Glomerular visceral epithelial cell (primary cell): ENCODE results near the gene XIRP2.
"Not testable (repeated sequence)": the region's sequence is repeated elsewhere in the genome, so short reads cannot be mapped to it uniquely, and the experiment has no call there.

Experiments used
- DNase-seq: peaks from one replicate; pipeline ENCODE4 v3.0.0-alpha.2; 2016; ENCODE audit errors: extremely low spot score

Gene XIRP2

DNA sequence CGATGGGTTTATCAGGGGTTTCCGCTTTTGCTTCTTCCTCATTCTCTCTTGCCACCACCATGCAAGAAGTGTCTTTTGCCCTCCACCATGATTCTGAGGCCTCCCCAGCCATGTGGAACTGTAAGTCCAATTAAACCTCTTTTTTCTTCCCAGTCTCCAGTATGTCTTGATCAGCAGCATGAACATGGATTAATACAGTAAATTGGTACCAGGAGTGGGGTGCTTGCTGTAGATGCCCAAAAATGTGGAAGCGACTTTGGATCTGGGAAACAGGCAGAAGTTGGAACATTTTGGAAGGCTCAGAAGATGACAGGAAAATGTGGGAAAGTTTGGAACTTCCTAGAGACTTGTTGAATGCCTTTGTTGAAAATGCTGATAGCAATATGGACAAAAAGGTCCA, 146.7 kb downstream of the XIRP2 start:
- not testable (repeated sequence) for DNase-seq

DNA sequence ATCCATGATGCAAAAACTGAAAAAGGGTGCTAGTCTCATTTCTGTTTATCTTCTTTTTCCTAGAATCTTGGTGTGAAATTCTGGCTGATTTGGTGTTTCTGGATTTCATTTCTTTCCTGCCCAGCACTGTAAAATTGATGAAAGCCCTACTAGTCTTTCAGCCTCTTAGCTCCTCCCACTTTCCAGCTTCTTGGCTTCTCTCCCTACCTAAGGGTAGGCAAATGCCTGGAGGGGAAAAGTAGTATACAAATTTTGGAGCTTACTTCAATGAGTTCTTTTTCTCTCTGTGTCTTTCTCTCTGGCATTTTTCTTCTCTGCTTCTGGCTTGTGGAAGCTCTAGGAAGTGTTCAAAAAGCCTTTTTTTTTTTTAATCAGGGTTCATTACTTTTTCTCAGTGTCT, 160.5 kb downstream of the XIRP2 start:
- no peak for DNase-seq

DNA sequence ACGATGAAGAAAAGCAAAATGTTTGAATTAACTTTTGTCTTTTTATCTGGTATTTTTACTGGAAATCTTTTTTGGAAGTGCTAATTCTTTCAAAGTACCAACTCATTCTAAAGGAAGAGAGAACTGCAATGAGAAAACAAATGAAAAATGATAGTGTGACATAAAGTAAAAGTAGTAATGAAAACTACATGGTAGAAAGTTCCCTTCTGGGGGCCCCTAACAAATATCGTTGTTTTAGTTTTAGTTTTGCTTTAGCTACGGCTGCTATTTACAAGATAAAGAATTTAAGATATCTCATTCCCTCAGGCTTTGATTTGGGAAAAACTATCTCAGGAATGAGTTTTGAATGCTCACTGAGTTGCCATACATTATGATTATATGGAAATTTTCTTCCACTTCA, 161.4 kb downstream of the XIRP2 start:
- DNase-seq = no peak

DNA sequence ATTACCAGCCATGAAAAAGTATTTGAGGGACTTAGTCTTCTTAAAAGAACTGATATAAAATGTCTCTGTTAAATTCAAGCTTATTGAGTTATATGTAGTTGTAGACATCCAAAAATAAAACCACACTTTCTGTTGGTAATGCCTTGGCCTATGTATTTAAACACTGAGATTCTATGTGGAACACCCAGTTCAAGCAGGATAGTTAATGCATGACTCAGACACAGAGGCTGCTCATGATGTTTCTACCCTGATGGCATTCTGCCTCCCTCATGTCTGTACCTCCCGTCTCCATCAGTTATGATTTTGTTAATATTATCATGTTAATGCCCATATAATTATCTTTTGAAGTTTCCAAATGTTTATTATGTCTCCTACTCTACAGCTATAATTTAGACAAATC, 164.5 kb downstream of the XIRP2 start:
- DNase-seq = peak; percentile 23

DNA sequence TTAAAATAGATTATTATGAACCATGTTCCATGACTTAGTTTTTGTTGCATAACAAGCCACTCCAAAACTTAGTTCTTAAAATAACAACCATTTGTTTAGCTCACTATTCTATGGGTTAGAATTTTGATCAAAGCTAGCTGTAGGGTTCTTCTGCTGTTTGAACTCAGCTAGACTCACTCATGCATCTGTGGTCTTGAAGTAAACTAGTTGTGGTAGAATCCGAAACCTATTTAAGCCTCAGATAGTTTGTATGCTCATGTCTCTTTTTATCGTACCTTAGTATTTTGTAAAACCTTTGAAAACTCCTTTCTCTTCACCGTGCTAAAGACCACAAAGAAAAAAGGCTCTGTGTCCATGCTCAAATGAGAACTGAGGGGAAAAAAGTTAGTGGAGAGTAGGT, 166.6 kb downstream of the XIRP2 start:
- no peak for DNase-seq

DNA sequence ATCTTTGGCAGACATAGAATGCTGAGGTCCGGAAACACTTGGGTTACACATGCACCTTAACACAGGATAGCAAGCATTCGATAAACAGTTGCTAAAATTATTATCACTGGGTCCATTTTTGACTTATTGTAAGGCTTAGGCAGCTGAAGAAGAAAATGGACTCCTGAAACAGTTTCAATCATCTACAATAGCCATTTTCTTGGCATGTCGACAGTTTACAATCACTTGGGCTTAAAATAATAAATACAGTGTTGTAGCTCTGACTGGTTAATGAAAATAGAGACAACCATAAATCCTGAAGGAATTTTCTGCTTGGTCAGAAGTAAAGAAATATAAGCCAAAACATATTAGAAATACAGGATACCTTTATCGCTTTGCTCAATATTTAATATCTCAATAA, 169.2 kb downstream of the XIRP2 start:
- DNase-seq = no peak

DNA sequence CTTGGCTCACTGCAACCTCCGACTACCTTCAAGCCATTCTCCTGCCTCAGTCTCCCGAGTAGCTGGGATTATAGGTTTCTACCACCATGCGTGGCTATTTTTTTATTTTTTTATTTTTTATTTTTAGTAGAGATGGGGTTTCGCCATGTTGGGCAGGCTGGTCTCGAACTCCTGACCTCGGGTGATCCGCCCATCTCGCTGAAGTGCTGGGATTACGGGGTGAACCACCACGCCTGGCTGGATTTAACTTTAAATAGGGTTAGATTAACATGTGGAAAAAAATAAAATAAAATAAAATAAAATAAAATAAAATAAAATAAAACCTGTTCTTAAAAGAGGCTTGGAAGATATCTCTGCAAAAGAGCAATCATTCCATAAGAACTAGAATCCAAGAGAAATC, 170.9 kb downstream of the XIRP2 start:
- no peak for DNase-seq

DNA sequence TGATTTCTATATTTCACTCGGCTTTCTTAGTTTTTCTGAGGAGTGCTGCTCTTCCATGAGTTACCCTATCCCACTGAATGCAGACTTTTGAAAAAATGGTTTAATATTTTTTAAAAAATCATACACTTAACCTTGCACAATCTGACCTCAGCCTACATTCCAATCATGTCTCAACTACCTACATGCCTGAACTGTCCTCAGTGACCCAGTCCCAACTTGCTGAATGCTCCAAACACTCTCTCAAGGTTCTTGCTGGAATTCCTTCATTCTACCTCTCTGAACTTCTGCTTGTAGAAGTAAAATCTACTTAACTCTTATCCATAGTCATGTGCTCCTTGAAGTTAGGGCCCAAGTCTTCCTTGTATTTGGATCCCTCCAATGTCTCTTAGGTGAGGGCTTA, 181.6 kb downstream of the XIRP2 start:
- DNase-seq = peak; percentile 12

DNA sequence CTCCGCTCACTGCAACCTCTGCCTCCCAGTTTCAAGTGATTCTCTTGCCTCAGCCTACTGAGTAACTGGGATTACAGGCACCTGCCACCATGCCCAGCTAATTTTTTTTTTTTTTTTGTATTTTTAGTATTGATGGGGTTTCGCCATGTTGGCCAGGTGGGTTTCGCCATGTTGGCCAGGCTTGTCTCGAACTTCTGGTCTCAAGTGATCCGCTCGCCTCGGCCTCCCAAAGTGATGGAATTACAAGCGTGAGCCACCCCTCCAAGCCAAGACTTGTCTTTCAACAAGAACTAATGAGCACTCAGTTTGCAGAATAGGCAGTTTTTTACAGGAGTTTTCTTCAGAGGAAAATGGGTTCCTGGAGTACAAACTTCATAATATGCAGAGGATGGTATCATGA, 187.4 kb downstream of the XIRP2 start:
- not testable (repeated sequence) for DNase-seq

DNA sequence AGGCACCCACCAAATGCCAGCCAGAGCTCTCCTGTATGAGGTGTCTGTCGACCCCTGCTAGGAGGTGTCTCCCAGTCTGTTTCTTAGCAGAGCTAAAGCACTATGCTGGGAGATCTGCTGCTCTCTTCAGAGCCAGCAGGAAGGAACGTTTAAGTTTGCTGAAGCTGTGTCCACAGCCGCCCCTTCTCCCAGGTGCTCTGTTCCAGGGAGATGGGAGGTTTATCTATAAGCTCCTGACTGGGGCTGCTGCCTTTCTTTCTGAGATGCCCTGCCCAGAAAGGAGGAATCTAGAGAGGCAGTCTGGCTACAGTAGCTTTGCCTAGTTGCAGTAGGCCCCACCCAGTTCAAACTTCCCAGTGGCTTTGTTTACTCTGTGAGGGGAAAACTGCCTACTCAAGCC, 210.7 kb downstream of the XIRP2 start:
- DNase-seq = not testable (repeated sequence)

DNA sequence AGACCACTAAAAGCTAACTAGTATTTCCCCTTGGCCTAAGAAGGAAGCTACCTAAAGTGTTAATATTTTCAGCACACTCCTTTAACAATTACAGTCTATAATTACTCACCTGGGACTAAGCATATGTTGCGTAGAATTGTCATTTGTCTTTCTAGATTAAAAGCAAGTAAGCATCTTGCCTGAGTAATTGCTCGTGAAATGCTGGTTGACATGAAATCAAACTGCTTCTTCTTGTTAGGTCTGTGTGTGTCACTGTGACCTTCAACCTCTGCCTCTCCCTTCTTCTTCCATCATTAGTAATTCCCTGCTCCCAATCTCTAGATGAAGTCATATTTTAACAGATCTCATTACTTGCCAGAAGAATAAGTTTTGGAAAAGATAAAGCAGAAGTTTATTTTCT, 212.2 kb downstream of the XIRP2 start:
- no peak for DNase-seq

DNA sequence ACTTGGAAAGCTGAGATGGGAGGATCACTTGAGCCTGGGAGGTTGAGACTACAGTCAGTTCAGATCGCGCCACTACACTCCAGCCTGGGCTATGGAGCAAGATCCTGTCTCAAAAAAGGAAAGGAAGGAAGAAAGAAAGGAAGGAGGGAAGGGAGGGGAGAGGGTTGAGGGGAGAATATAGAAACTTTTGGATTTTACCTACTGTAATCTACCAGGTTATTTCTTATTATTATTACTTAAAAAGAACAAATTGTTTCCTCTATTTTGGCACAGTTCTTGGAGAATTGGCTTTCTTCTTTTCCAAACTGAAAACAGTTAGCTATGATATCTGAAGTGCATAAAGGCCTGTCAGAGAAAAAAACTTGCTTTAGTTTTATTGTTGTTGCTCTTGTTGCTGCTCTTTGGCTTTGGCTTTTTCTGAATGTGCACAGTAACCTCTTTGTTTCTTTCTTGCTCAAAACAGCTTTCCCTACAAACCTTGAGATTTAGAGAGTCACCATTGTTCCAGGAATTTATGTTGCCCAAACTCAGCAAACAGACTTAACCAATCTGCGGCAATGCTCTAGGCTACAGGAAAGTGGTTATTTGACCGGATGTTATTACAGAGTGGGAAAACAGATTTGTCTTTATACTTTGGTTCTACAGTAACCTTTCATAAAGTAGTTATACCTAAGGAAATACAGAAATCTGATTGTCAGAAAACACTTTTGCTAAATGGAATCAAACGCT, 214.9 kb downstream of the XIRP2 start:
- DNase-seq = no peak

DNA sequence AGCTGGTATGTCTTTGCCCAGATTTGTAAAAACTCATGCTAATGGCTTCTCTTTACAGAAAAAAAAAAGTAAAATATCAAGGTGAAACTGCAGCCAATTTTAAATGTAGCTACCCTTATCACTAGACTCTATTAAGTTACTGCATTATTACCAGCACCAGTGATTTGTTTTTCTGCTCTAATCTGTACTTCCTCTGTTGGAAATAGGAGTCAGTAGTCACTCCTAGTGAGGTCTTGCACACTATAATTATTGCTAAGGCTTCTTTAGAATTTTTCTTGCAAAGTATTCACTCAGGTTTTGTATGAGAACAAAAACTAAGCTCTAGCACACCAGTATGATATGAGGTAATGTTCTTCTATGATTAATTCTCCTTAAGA, 215.5 kb downstream of the XIRP2 start:
- DNase-seq = no peak

DNA sequence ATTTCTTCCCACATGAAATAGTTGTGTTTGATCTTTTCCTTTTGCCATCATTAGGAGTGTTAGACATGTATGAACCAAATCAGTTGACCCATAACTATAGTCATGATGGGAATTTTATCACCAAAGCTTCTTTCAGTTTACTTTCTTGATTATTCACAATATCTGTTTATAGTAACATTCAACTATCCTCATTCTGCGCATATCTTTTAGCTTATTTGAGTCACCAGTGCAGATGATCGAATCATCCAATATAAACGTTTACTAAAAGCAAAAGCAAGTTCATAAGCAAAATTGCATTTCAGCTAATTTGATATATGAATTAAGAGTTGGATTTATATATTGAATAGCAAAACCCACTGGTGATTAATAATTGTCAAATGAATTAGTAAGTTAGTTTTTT, 216.4 kb downstream of the XIRP2 start:
- no peak for DNase-seq

DNA sequence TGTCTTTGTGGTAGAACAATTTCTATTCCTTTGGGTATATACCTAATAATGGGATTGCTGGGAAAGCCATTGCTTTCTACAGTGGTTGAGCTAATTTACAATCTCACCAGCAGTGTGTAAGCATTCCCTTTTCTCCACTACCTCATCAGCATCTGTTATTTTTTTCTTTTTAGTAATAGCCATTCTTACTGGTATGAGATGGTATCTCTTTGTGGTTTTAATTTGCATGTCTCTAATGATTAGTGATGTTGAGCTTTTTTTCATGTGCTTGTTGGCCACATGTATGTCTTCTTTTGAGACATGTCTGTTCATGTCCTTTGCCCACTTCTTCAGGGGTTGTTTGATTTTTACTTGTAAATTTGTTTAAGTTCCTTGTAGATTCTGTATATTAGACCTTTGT, 221.4 kb downstream of the XIRP2 start:
- not testable (repeated sequence) for DNase-seq

DNA sequence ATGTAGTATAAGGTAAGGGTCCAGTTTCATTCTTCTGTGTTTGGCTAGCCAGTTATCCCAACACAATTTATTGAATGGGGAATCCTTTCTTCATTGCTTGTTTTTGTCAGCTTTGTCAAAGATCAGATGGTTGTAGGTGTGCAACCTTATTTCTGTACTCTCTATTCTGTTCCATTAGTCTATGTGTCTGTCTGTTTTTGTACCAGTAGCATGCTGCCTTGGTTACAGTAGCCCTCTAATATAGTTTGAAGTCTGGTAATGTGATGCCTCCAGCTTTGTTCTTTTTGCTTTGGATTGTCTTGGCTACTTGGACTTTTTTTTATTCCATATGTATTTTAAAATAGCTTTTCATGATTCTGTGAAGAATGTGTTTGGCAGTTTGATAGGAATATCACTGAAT, 222.1 kb downstream of the XIRP2 start:
- no peak for DNase-seq

DNA sequence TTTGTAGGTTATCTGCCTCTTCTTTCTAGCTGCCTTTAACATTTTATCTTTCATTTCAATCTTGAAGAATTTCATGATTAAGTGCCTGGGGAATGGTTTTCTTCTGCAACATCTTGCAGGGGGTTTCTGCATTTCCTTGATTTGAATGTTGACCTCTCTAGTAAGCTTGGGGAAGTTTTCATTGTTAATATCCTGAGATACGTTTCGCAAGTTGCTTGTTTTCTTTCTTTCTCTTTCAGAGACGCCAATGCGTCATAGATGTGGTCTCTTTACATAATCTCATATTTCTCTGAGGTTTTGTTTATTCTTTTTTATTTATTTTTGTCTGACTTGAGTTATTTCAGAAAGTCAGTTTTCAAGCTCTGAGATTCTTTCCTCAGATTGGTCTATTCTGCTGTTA, 225.7 kb downstream of the XIRP2 start:
- no peak for DNase-seq

DNA sequence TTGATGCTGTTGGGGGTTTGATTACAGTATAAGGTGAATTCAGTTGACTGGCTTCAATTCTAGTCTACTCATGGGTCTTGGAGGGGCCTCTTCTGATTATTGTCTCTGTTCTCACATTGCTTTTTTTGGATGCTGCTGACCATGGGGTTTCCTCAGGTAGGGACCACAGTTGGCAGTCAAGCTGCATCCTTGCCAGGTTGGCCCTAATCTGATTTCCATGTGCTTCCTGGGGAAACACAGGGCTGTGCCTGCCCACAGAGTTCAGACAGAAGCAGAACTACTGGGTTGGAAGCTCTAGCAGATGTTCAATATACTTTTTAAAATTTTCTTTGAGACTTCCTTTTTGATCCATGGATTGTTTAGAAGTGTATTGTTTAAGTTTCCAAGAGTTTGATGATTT, 227.3 kb downstream of the XIRP2 start:
- no peak for DNase-seq

DNA sequence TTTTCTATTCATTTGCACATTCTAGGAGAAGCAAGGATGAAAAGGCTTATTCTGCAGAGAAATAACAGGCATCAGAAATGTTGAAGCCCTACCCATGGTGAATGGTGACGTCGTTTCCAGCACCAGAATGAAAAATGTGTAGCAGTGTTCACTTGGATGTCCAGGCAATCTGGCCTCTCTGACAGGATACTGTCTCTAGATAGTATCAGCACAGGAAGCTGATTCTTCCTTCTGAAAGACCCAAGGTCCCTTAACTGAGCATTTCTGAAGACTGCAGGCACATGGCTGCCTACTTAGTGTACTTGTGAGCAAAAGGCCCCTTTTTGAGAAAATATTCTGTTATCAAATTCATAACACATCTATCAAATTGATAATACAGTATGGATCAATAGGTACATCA, 234.1 kb downstream of the XIRP2 start:
- DNase-seq = no peak

DNA sequence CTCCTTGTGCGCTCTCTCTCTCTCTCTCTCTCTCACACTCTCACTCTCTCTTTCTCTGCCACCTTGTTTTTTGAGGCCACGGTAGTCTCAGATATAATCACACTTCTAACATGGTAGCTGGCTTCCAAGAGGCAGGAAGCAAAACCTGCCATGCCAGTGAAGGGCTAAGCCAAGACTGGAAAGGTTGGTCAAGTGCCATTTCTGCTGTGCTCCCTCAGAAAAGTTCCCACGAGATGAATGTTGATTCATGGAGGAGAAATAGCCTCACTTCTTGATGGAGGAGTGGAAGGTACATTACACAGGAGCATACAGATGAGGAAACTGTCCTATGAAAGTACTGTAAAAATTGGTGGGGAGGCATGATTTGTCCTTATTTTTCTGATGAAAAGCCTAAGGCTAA, 237.9 kb downstream of the XIRP2 start:
- no peak for DNase-seq

DNA sequence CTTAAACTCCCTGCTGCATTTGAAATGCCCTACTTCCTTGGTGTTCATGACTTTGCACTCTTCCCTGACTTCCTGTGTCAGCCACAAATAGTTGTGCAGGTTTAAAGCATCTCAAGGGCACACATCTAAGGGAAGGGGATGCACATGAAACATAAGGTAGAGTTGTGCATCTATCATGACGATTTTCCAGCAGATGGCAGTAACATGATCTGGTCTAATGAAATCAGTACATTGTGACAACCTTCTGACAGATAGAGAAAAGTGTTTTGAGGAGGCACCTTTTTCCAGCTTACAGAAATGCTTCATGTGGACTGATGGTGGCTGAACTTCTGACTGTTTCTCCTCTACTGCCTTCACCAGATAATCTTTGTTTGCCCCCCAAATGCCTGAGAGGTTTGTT, 238.9 kb downstream of the XIRP2 start:
- DNase-seq = peak; percentile 27

DNA sequence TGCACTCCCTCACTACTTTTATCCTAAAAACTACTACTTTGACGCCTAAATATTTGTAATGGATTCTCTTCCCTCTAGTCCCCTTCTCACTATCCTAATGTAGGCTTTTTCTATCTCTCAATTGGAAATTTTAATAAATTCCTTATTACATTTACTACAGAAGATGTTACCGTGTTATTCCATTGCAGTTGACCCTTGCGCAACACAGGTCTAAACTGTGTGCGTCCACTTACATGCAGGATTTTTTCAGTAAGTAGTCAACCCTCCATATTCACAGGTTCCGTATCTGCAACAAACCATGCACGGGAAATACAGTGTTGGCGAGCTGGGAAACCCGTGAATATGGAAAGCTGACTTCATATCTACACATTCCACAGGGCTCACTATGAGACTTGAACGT, 239.8 kb downstream of the XIRP2 start:
- no peak for DNase-seq

DNA sequence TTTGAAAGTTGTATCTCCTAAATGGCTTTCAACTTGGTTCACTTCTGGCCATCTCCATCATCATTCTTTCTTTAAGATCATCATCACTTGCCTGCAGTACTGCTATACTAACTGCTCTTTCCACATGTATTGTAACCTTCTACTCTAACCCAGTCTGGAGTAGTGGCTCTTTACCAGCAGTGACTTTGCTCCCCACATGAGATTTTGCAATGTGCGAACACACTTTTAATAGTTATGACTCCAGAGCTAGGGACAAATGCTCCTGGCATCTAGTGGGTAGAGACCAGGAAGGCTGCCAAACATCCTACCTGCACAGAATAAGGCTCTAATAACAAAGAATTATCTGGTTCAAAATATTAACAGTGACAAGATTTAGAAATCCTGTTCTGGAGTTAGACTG, 243.8 kb downstream of the XIRP2 start:
- no peak for DNase-seq

DNA sequence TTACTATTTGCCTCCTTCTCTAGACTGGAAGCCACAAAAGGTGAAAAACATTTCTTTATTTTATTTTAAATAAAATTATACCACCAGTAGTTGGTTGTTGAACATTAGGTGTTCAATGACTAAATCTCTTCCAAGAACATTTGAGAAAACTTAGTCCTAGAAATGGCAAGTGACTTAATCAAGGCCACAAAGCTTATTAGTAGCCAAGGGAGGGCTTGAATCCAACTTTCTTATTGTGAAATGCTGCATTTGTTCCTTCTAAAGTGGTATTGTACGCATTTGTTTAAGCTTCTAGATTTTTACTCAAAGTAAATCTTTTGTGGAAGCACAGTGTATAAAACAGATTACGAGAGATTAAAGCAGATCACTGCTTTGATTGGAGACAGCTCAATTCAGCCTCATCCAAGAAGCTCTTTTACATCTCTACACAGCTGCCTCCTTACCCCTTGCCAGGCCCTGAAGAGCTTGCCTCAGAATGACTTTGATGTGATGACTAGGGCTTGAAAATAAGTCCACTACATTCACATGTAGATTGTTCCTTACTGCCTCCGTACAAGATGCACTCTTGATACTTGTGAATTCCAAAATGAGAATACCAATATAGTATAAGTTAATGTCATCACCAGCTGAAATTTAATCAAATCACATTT, 244.8 kb downstream of the XIRP2 start:
- DNase-seq = no peak
